ENCODE data around the gene CERK.
"Not testable (repeated sequence)": the region's sequence is repeated elsewhere in the genome, so short reads cannot be mapped to it uniquely, and the experiment has no call there.

CERK gene

GRCh38 chr22:46657996-46658947, 79.8 kb downstream of the CERK start:
- no peak for DNase-seq

GRCh38 chr22:46657655-46657953, 80.4 kb downstream of the CERK start:
- no peak for DNase-seq

- DNase-seq, result no peak
Measured at GRCh38 chr22:46656856-46657654, 81.0 kb downstream of the CERK start.

GRCh38 chr22:46655861-46656608, 82.0 kb downstream of the CERK start:
- DNase-seq, result no peak

GRCh38 chr22:46654927-46655595, 83.0 kb downstream of the CERK start:
- DNase-seq, result no peak

- no peak for DNase-seq
Measured at GRCh38 chr22:46654426-46654825, 83.6 kb downstream of the CERK start.

- no peak for DNase-seq
Measured at GRCh38 chr22:46653596-46653995, 84.5 kb downstream of the CERK start.

GRCh38 chr22:46652847-46653331, 85.2 kb downstream of the CERK start:
- no peak for DNase-seq

GRCh38 chr22:46652081-46652846, 85.8 kb downstream of the CERK start:
- no peak for DNase-seq

GRCh38 chr22:46651316-46651715, 86.7 kb downstream of the CERK start:
- no peak for DNase-seq

GRCh38 chr22:46650078-46650810, 87.8 kb downstream of the CERK start:
- DNase-seq, result no peak

- no peak for DNase-seq
Measured at GRCh38 chr22:46649141-46650077, 88.6 kb downstream of the CERK start.

- not testable (repeated sequence) for DNase-seq
Measured at GRCh38 chr22:46648225-46648820, 89.7 kb downstream of the CERK start.

- no peak for DNase-seq
Measured at GRCh38 chr22:46646531-46647215, 91.4 kb downstream of the CERK start.

- DNase-seq, result not testable (repeated sequence)
Measured at GRCh38 chr22:46642840-46643480, 95.1 kb downstream of the CERK start.

- DNase-seq, result no peak
Measured at GRCh38 chr22:46641811-46642266, 96.2 kb downstream of the CERK start.

- no peak for DNase-seq
Measured at GRCh38 chr22:46640293-46641055, 97.6 kb downstream of the CERK start.
